Heart right ventricle (tissue), 16 donors: ENCODE results near the gene SIDT2. TPM values are rescaled to one million over a fixed set of nuclear protein-coding genes. Genes with fewer than 3 reads are reported as not detected.

Source experiments
- ATAC-seq, 8 donors: fragments of 200-7000 bp; cut with Tn5 transposase; one replicate each; pipeline ENCODE4 v1.9.1; 2020; ENCODE audit warnings: mild to moderate bottlenecking in 8 of 8, moderate library complexity in 8 of 8, moderate number of reproducible peaks in 1 of 8
- DNase-seq, 2 donors: peaks; one replicate each; pipeline ENCODE4 v3.0.0-alpha.2; 2020
- H3K27ac ChIP-seq, 10 donors: fragments of 200-600 bp; sonication (generic) in 2 of 10; one replicate each; pipeline versions ENCODE4 v1.5.0 to v1.8.0; 2020 to 2022; ENCODE audit warnings: mild to moderate bottlenecking in 3 of 10
- H3K27me3 ChIP-seq, 7 donors: fragments of 200-600 bp; one replicate each; pipeline ENCODE4 v1.8.0; 2021 to 2022; ENCODE audit warnings: mild to moderate bottlenecking in 2 of 7
- H3K36me3 ChIP-seq, 9 donors: fragments of 200-600 bp; sonication (generic) in 1 of 9; one replicate each; pipeline versions ENCODE4 v1.5.0 to v1.8.0; 2020 to 2022; ENCODE audit warnings: mild to moderate bottlenecking in 2 of 9
- H3K4me1 ChIP-seq, 9 donors: fragments of 200-600 bp; sonication (generic) in 1 of 9; one replicate each; pipeline versions ENCODE4 v1.5.0 to v1.8.0; 2020 to 2022; ENCODE audit warnings: mild to moderate bottlenecking in 4 of 9
- H3K4me3 ChIP-seq, 10 donors: fragments of 200-600 bp; sonication (generic) in 2 of 10; one replicate each; pipeline versions ENCODE4 v1.5.0 to v1.8.0; 2020 to 2022; ENCODE audit warnings: mild to moderate bottlenecking in 7 of 10, moderate library complexity in 2 of 10
- H3K9me3 ChIP-seq, 11 donors: fragments of 200-600 bp in 10 of 11; sonication (generic) in 2 of 11; one replicate each; pipeline versions ENCODE4 v1.5.0 to v1.8.0; 2013 to 2022; ENCODE audit warnings: mild to moderate bottlenecking in 2 of 11, control low read depth in 1 of 11, moderate library complexity in 1 of 11
- WGBS, 2 donors: extraction: QIAGEN DNeasy Blood & Tissue Kit; methylation state at CpG; one replicate each; pipeline ENCODE4 v1.1.7; 2013; ENCODE audit warnings: inconsistent platforms in 1 of 2; 5-methylcytosine and 5-hydroxymethylcytosine counted together
- intact Hi-C, 10 donors: fragments of 100-400 bp; cut with DNase I; formaldehyde crosslinking; loops; one replicate each; pipeline versions ENCODE4 v1.11.1 to v1.14.2; 2022
- polyA plus RNA-seq, 2 donors: library from polyadenylated mRNA; stranded (reverse); fragments of 200-250 nt; gene quantifications; one replicate each; pipeline ENCODE4 v1.2.3, GENCODE V29; 2013
- total RNA-seq, 10 donors: library from RNA; stranded (reverse); fragmentation: NEBNext Ultra II Directional in 3 of 10; extraction: Animal tissue kit (Norgen Biotek cat#: 25700) in 3 of 10; gene quantifications; one replicate each; pipeline versions ENCODE4 v1.2.1 to v1.2.4, GENCODE V29; 2021 to 2023
- TF ChIP-seq, protein P1 (sequence below), 9 donors: fragments of 200-600 bp; sonication (generic) in 2 of 9; IDR thresholded peaks; one replicate each; pipeline versions ENCODE4 v1.5.0 to v1.8.0; 2021 to 2022; ENCODE audit warnings: antibody characterized with exemption in 9 of 9, mild to moderate bottlenecking in 5 of 9, moderate library complexity in 1 of 9
- donor health status: Arrhythmogenic right ventricular cardiomyopathy.
- donor health status: ischemic (EF 13 %, LVEDD 7.1; RV severe dilation, severe dysfunction).
- donor health status: healthy with polysubstance abuse.
- donor health status: DM: no; HTN: yes; CAD: no.
- donor health status: DM: no; HTN: no; CAD: no.
- donor health status: ischemic (EF 25% LVEDD 6.9; RV normal size, moderate dysfunction).
- donor health status: ischemic (EF 25% LVEDD 5.7; RV mildly dilated, moderate dysfunction).
- donor health status: healthy.
- donor health status: DM: yes; HTN: yes; CAD: no.
- donor health status: Ischemic cardiomyopathy.
- donor health status: ischemic (EF 35%, LVEDD 5.7; RV mildly dilated, moderate dysfunction).
- donor health status: nonischemic (EF 11% LVEDD 7.7; RV severe dilation, severe dysfunction).
- donor health status: DM: yes; HTN: yes; CAD: no.
- donor health status: PGD.
- donor health status: ischemic (EF 29% LVEDD 5.4; RV normal size, mild dysfunction).
- donor health status: nonischemic (EF 23%, LVEDD 6.1; RV moderate dilation, normal function).

SIDT2 gene
- total and polyA plus RNA-seq, 12 donors = 13.0 to 33.6 (median 22.0) TPM

DNA sequence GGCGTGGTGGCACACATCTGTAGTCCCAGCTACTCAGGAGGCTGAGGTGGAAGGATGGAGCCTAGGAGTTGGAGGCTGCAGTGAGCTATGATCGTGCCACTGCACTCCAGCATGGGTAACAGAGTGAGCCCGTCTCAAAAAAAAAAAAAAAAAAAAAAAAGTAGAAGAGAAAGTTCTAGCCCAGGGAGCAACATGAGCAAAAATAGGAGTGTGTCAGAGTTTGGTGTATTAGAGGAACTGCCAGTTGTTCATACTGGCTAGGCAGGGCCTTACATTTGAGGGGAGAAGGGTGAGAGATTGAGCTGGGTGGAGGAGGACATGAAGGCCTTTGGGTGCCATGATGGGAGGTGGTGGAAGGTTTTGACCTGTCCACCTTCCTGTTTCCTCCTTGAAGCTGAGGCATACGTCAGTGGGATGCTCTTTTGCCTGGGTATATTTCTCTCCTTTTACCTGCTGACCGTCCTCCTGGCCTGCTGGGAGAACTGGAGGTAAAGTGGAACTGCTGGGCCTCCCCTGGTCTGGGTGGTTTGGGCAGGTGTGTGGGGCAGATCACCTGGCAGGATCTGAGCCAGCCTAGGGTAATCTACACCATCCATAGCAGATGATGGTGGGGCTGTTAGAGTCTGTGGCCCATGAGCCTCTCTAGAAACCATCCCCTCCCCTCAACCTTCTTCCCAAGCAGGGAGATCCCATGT is 7.3 kb downstream of the SIDT2 start:
- Histone ChIP-seq H3K36me3 (peaks cover 0 to 93% (median 57%) of the 10 kb centered on the region in 9 donors), H3K4me1 (peaks cover 2 to 32% (median 6%) of the 10 kb centered on the region in 9 donors), H3K27ac (peak overlapping the region in 1 of 10 donors; percentile 69), H3K4me3 (no peak overlapping the region), H3K9me3 (no peaks in the 10 kb centered on the region), H3K27me3 (no peaks in the 10 kb centered on the region)
- intact Hi-C loops = no loop called here
- ATAC-seq (no peak), DNase-seq (no peak)
- TF ChIP-seq, protein P1, sequence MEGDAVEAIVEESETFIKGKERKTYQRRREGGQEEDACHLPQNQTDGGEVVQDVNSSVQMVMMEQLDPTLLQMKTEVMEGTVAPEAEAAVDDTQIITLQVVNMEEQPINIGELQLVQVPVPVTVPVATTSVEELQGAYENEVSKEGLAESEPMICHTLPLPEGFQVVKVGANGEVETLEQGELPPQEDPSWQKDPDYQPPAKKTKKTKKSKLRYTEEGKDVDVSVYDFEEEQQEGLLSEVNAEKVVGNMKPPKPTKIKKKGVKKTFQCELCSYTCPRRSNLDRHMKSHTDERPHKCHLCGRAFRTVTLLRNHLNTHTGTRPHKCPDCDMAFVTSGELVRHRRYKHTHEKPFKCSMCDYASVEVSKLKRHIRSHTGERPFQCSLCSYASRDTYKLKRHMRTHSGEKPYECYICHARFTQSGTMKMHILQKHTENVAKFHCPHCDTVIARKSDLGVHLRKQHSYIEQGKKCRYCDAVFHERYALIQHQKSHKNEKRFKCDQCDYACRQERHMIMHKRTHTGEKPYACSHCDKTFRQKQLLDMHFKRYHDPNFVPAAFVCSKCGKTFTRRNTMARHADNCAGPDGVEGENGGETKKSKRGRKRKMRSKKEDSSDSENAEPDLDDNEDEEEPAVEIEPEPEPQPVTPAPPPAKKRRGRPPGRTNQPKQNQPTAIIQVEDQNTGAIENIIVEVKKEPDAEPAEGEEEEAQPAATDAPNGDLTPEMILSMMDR (IDR thresholded peaks at IDR 0.05) = no peak
- WGBS, 2 donors = 94 to 95% methylated on average over 5 of the region's 5 CpGs

DNA sequence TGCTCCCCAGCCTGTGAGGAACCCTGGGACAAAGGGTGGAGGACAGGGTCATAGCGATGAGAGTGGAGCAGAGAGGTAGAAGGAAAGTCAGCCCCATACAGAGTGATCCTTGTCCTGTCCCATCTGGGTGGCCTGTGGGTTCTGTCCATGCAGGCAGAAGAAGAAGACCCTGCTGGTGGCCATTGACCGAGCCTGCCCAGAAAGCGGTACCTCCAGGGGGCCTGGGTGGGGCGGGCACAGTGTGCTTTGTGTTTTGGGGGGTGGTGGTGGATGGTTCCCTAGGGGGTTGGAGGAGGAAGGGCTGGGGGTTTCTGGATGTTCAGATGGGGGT is 7.9 kb downstream of the SIDT2 start:
- Histone ChIP-seq H3K4me1 (peaks cover 0 to 27% (median 1%) of the 10 kb centered on the region in 9 donors), H3K27me3 (no peaks in the 10 kb centered on the region), H3K9me3 (no peaks in the 10 kb centered on the region), H3K36me3 (peaks cover 0 to 98% (median 58%) of the 10 kb centered on the region in 9 donors), H3K27ac (peak overlapping the region in 1 of 10 donors; percentile 69), H3K4me3 (no peak overlapping the region)
- TF ChIP-seq, protein P1 (IDR thresholded peaks at IDR 0.05) = no peak
- WGBS, 2 donors = 90 to 98% methylated on average over 4 of the region's 4 CpGs
- ATAC-seq = no peak
- no peak for DNase-seq
- intact Hi-C loops = no loop called here

DNA sequence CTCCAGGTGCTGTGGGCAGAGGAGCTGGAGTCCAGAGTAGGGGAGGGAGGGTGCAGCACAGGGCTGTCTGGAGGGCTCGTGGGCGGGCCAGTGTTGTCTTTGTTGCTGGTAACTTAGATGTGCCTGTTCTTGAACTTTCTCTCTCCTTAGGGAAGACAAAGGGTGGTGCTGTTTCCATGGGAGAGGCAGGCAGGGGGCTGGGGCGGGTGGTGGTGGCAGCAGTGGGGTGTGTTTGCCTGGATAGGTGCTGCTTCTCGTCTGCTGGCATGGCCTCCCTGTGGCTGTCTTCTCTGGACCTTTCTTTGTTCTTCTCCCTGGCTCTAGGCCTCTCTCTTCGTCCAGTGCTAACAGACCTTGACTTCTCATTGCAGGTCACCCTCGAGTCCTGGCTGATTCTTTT is 8.5 kb downstream of the SIDT2 start:
- WGBS, 2 donors = 76 to 80% methylated on average over 6 of the region's 6 CpGs
- Histone ChIP-seq H3K36me3 (peaks cover 0 to 100% (median 61%) of the 10 kb centered on the region in 9 donors), H3K27me3 (no peaks in the 10 kb centered on the region), H3K9me3 (no peaks in the 10 kb centered on the region), H3K27ac (peak overlapping the region in 1 of 10 donors; percentile 69), H3K4me3 (no peak overlapping the region), H3K4me1 (peaks cover 0 to 25% (median 0%) of the 10 kb centered on the region in 9 donors)
- intact Hi-C loops = no loop called here
- TF ChIP-seq, protein P1 (IDR thresholded peaks at IDR 0.05) = no peak
- ATAC-seq (no peak), DNase-seq (no peak)

DNA sequence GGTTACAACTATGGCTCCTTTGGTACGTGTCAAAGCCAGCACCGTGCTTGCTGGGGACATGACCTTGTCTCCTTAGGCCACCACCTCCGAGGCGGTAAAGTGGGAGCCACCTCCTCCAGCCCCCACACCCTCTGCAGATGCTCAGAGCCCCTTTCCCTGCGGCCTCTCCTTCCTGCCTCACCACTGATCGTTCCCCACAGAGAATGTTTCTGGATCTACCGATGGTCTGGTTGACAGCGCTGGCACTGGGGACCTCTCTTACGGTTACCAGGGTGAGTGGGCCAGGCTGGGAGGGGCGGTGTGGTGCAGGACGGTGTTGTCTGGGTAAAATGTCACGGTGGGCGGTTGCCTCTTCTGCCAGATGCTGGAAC is 8.9 kb downstream of the SIDT2 start:
- Histone ChIP-seq H3K27ac (peak overlapping the region in 1 of 10 donors; percentile 69), H3K4me1 (peaks cover 0 to 25% (median 0%) of the 10 kb centered on the region in 9 donors), H3K36me3 (peaks cover 0 to 100% (median 61%) of the 10 kb centered on the region in 9 donors), H3K4me3 (no peak overlapping the region), H3K27me3 (no peaks in the 10 kb centered on the region), H3K9me3 (no peaks in the 10 kb centered on the region)
- TF ChIP-seq, protein P1 (IDR thresholded peaks at IDR 0.05) = no peak
- 86 to 87% methylated on average over 13 of the region's 13 CpGs for WGBS, 2 donors
- DNase-seq (no peak), ATAC-seq (no peak)
- intact Hi-C loops = no loop called here
